ENCODE results near the gene C14orf180. TPM values are rescaled to one million over a fixed set of nuclear protein-coding genes. Genes with fewer than 3 reads are reported as not detected.

The C14orf180 gene
- total RNA-seq, 1 experiment from 2014 or later: not detected

DNA sequence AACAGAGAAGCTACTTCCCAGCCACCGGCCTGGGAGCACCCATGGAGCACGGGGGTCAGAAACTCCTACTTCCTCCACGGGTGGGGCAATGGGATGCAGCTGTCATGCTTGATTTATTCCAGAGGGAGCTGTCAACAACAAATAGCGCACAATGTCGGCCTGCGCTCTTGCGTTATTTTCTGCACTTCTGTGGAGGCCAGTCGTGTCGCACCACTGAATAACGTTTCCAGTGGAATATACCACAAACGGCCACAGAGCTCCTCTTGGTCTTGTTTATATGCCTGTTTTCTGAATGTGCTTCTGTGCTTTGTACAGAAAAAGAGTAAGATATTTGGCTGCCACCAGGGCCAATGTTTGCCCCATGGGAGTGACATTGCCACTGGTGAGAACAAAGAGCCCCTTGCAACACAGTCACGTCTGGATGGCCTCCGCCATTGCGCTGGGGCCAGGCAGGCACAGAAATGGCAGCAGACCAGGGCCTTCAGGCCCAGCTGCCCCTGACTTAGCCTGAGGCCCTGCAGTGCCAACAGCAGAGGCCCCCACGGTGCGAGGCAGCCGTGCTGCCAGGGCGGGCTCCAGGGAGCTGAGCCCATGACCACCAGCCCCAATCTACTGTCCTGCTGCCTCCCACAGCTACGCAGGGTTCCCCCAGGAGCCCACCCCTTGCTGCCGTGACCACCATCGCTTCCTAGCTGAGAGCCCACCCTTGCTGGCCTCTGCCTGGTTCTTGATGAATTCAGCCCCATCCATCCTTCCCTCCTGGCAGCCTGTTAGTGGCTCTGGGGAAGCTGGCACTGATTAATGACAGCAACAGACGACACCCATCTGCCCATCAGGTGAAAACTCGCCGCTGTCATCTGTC is 53.9 kb downstream of the C14orf180 start:
- no peaks in the 10 kb centered on the region; the same call in 1 of the 2 replicates for H3K27me3 ChIP-seq (ENCODE audit: control insufficient read depth, insufficient read depth, low read length)
- intact Hi-C loops (cut with micrococcal nuclease; ENCODE audit: unreplicated experiment): loop anchor here (10.0 kb wide), 1 partner anchor 559 kb away; no protein-coding TSS in a partner anchor
- TF ChIP-seq POLR2AphosphoS5 (IDR thresholded peaks at IDR 0.05; ENCODE audit: low read depth, low read length) (no peak), TCF7L2 (IDR thresholded peaks at IDR 0.05; ENCODE audit: low read depth, low read length) (no peak), REST (IDR thresholded peaks at IDR 0.05; ENCODE audit: insufficient read depth in 1 of 2, low read depth in 2 of 2, low read length in 1 of 2) (no peak), SIN3A (IDR thresholded peaks at IDR 0.05; ENCODE audit: borderline replicate concordance, insufficient read depth, low read depth, low read length) (no peak)
- TF ChIP-seq, protein P1, sequence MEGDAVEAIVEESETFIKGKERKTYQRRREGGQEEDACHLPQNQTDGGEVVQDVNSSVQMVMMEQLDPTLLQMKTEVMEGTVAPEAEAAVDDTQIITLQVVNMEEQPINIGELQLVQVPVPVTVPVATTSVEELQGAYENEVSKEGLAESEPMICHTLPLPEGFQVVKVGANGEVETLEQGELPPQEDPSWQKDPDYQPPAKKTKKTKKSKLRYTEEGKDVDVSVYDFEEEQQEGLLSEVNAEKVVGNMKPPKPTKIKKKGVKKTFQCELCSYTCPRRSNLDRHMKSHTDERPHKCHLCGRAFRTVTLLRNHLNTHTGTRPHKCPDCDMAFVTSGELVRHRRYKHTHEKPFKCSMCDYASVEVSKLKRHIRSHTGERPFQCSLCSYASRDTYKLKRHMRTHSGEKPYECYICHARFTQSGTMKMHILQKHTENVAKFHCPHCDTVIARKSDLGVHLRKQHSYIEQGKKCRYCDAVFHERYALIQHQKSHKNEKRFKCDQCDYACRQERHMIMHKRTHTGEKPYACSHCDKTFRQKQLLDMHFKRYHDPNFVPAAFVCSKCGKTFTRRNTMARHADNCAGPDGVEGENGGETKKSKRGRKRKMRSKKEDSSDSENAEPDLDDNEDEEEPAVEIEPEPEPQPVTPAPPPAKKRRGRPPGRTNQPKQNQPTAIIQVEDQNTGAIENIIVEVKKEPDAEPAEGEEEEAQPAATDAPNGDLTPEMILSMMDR (IDR thresholded peaks at IDR 0.05): no peak

DNA sequence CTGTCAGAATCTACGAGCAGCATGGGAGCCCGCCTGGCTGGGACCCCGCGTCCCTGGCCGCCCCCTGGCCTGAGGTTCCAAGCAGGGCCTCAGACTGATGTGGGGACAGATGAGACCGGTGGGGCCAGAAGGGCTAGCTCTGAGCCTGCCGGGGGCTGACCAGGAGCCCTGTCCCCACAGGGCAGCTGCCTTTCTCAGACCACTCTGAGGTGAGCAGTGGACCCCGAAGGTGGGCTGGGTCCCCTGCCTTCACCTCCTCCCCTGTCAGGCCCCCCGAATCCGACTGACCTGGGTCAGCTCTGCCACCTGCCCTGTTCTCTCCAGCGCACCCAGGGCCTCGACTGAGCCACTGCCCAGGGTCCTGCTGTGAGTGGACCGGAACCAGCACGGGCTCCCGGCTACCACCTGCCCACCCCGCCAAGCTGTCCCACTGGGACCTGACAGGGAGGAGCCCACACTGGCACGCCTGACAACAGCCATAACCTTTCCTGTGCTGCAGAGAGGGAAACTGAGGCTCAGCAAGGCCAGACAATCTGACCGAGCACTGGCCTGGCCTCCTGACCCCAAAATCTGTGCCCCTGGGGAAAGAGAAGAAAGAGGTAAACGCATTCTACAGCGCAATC is 54.7 kb downstream of the C14orf180 start:
- in situ Hi-C loops (cut with HindIII; ENCODE audit: low pct_unique_long_range_greater_than_20kb, low sequenced_read_pairs) (no loop called here), intact Hi-C loops (cut with micrococcal nuclease; ENCODE audit: unreplicated experiment) (loop anchor here (10.0 kb wide), 1 partner anchor 559 kb away; no protein-coding TSS in a partner anchor)
- no peak for ATAC-seq
- CTCF ChIA-PET: no interaction called here
- no peak overlapping the region for H3K27ac ChIP-seq (ENCODE audit: low read length)
- no TSS peak for BruUV-seq (replicated peaks)
- no peaks in the 10 kb centered on the region; the same call in 1 of the 2 replicates for H3K27me3 ChIP-seq (ENCODE audit: control insufficient read depth, insufficient read depth, low read length)
- no peaks in the 10 kb centered on the region for H3K36me3 ChIP-seq (ENCODE audit: control insufficient read depth, insufficient read depth, low read length)
- no peaks in the 10 kb centered on the region for H3K4me1 ChIP-seq (ENCODE audit: control insufficient read depth, insufficient read depth, low read length)
- H3K9me3 ChIP-seq (ENCODE audit: control insufficient read depth, insufficient read depth, low read depth, low read length): no peaks in the 10 kb centered on the region
- POLR2A ChIA-PET: no interaction called here
- no peak overlapping the region for H3K4me3 ChIP-seq (ENCODE audit: low read depth in 2 of 2, low read length in 2 of 2)
- TF ChIP-seq POLR2AphosphoS5 (IDR thresholded peaks at IDR 0.05; ENCODE audit: low read depth, low read length) (no peak), REST (IDR thresholded peaks at IDR 0.05; ENCODE audit: insufficient read depth in 1 of 2, low read depth in 2 of 2, low read length in 1 of 2) (no peak), TCF7L2 (IDR thresholded peaks at IDR 0.05; ENCODE audit: low read depth, low read length) (no peak), SIN3A (IDR thresholded peaks at IDR 0.05; ENCODE audit: borderline replicate concordance, insufficient read depth, low read depth, low read length) (no peak)
- TF ChIP-seq, protein P1 (IDR thresholded peaks at IDR 0.05): no peak
- no peak for DNase-seq (ENCODE audit: low read depth, low spot score)

More for the DNA sequence above, 53.9 kb downstream of the C14orf180 start:
- POLR2A ChIA-PET: no interaction called here
- Histone ChIP-seq H3K4me1 (ENCODE audit: control insufficient read depth, insufficient read depth, low read length) (no peaks in the 10 kb centered on the region), H3K4me3 (ENCODE audit: low read depth in 2 of 2, low read length in 2 of 2) (no peak overlapping the region), H3K9me3 (ENCODE audit: control insufficient read depth, insufficient read depth, low read depth, low read length) (no peaks in the 10 kb centered on the region), H3K27ac (ENCODE audit: low read length) (no peak overlapping the region), H3K36me3 (ENCODE audit: control insufficient read depth, insufficient read depth, low read length) (no peaks in the 10 kb centered on the region)
- CTCF ChIA-PET: no interaction called here
- in situ Hi-C loops (cut with HindIII; ENCODE audit: low pct_unique_long_range_greater_than_20kb, low sequenced_read_pairs): no loop called here
- BruUV-seq (replicated peaks): no TSS peak
- ATAC-seq (no peak), DNase-seq (ENCODE audit: low read depth, low spot score) (no peak)
